GM12892 (cell line): ENCODE results near the gene ZNF443.

Experiments
- POLR2A ChIP-seq: IDR thresholded peaks from 2 replicates; pipeline ENCODE4 v1.6.1; 2011; ENCODE audit warnings: low read depth, low read length, control low read depth
- POLR2AphosphoS5 ChIP-seq: IDR thresholded peaks from 2 replicates; pipeline ENCODE4 v1.6.1; 2011; ENCODE audit warnings: low read depth, low read length, control low read depth

- TF ChIP-seq POLR2A (no peak), POLR2AphosphoS5 (no peak)
Measured at GRCh38 chr19:12411893-12412292, 28.9 kb downstream of the ZNF443 start.
